ENCODE data around the gene STAMBP.

Gene STAMBP

DNA sequence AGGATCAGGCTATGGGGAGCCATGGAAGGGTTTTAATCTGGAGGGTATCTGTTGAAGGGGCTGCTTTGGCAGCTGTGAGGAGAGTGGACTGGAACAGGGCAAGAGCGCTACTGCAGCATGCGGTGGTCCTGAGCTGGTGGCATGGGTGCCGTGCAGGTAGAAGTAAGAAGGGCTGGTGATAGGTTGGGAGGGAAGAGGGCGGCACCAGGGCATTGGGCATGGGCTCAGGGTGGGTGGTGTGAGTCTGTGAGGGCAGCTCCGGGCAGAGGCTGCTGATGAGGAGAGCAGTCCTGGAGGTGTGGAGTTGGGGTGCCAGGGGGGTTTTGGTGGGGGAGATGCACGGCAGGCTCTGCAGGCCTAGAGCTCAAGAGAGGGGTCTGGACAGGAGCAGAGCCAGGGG lies 66.1 kb downstream of the STAMBP start:
- CTCF ChIA-PET = interaction anchor here (5.0 kb wide), 1 partner anchor 13 kb away, joined by 21 read pairs; no protein-coding TSS in a partner anchor
- POLR2A ChIA-PET = no interaction called here
- no peak for TF ChIP-seq CTCF (IDR thresholded peaks at IDR 0.05; ENCODE audit: control extremely low read depth, extremely low read depth, low read depth, missing control alignments)

DNA sequence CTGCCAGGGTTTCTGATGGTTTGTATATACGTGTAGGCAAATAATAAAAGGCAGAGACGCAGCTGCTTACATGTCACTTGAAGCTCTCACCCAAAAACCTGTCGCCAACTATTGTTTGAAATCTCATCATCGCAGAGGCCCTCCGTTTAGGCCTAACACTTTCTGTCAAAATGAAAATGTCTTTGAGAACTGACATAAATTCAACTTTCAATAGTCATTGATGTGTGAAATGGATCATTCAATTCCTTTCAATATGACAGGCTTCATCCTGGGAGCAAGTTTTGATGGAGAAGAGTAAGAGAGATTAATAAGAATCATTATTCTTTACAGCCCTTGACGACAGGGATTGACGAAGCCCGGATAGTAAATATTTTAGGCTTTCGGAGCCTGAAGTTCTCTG lies 66.7 kb downstream of the STAMBP start:
- no peak for TF ChIP-seq CTCF (IDR thresholded peaks at IDR 0.05; ENCODE audit: control extremely low read depth, extremely low read depth, low read depth, missing control alignments)
- ChIA-PET CTCF (interaction anchor here (5.0 kb wide), 1 partner anchor 13 kb away, joined by 21 read pairs; no protein-coding TSS in a partner anchor), POLR2A (no interaction called here)
- no peak for DNase-seq (ENCODE audit: extremely low spot score)

More for the DNA sequence above, 66.1 kb downstream of the STAMBP start:
- DNase-seq (ENCODE audit: extremely low spot score) = no peak

DNA sequence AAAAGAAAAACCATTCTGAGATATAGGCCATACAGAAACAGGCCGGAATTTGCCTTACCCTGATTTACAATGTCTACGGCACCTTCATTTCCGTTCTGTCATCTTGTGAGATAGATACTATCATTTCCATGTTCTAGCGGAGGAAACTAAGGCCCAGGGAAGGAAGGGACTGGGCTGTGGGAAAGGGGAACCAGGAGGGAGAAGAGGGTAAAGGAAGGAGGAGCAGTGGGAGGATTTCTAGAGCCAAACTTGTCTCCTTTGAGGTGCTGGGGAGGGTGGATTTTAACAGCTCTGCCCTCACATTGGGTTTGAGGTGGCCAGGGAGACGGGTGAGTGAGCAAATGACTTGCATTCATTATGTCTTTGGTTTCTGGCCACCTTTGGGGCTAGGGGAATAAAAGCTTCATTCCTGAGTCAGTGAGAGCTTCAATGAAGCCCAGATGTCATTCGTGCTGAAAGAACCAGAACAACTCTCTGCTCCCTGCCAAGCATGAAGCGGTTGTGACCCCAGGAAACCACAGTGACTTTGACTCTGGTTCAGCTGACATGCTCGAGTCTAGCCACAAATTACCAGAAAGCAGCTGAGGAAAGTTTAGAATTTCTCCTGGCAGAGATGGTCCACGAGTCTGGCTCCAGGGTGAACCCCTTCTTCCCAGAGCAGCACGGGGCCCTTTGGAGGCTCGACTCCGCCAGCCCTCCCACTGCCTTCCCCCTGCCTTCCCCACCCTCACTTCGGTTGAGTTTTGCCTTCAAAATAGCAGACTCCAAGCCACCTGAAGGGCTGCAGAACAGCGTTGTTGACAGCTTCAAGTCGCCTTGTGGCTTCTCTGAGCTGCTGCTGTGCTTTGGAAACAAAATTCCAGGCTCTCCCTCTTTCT lies 67.8 kb downstream of the STAMBP start:
- ChIA-PET POLR2A (no interaction called here), CTCF (interaction anchor here (1.0 to 1.2 kb wide), 5 partner anchors 12 to 438 kb away, joined by 3 to 4 read pairs (median 3); no protein-coding TSS in a partner anchor)
- no peak for DNase-seq (ENCODE audit: extremely low spot score)
- TF ChIP-seq CTCF (IDR thresholded peaks at IDR 0.05; ENCODE audit: control extremely low read depth, extremely low read depth, low read depth, missing control alignments) = no peak

GRCh38 chr2:73897240-73897583 lies 68.5 kb downstream of the STAMBP start:
- TF ChIP-seq CTCF (IDR thresholded peaks at IDR 0.05; ENCODE audit: control extremely low read depth, extremely low read depth, low read depth, missing control alignments) = no peak
- CTCF ChIA-PET = interaction anchor here (1.0 to 1.2 kb wide), 4 partner anchors 11 to 254 kb away, joined by 3 to 4 read pairs (median 3); no protein-coding TSS in a partner anchor
- DNase-seq (ENCODE audit: extremely low spot score) = no peak
- POLR2A ChIA-PET = no interaction called here

DNA sequence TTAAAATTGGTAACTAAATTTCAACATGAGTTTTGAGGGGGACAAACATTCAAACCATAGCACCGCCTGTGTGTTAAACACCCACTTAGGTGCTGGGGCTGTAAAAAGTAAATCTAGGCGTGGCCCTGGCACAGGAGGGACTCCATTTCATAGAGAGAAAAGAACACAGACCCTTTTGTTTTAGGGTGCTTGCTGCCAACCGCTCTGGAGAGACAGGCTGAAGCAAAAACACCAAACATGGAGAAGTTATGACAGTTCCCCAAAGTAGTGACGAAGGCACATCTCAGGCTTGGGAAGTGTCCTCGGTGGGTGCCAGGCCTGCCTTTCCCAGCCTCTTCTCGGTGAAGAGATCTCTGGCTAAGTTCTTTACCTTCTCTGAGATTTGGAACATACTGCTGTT lies 69.2 kb downstream of the STAMBP start:
- POLR2A ChIA-PET = no interaction called here
- no peak for DNase-seq (ENCODE audit: extremely low spot score)
- no peak for TF ChIP-seq CTCF (IDR thresholded peaks at IDR 0.05; ENCODE audit: control extremely low read depth, extremely low read depth, low read depth, missing control alignments)
- CTCF ChIA-PET = interaction anchor here (2.7 kb wide), 1 partner anchor 11 kb away, joined by 17 read pairs; no protein-coding TSS in a partner anchor

DNA sequence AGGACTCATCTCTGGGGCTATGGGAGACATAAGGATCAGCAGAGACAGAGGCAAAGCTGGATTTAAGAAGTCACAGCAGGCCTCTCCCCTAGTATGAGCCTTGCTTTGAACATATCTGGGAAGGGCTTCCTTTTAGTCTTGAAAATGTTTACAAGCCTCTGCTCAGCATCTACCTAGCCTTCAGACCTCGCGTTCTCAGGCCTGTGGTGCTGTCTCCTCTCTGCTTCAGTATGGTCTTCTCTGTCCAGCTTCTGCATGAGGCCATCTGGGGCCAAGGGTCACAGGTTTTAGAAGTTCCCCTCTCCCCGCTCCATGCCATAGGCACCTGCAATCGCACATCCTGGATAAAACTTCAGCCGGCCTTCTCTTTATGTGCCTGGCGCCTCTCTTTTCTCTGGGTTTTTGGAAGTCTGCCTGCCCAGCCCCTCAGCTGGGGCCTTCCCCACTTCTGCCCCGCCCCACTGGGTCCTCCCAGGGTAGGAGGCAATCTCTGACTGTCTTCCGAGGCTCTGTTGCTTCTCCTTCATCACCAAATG lies 71.1 kb downstream of the STAMBP start:
- CTCF ChIA-PET = interaction anchor here (2.7 kb wide), 1 partner anchor 9 kb away, joined by 17 read pairs; no protein-coding TSS in a partner anchor

More for the DNA sequence above, 71.1 kb downstream of the STAMBP start:
- POLR2A ChIA-PET = no interaction called here
- no peak for TF ChIP-seq CTCF (IDR thresholded peaks at IDR 0.05; ENCODE audit: control extremely low read depth, extremely low read depth, low read depth, missing control alignments)
- DNase-seq (ENCODE audit: extremely low spot score) = no peak

Measured in GM10248 (cell line).